CD4-positive, alpha-beta memory T cell (primary cell): Measurements from ENCODE around the gene RAB6C. TPM values are rescaled to one million over a fixed set of nuclear protein-coding genes. Genes with fewer than 3 reads are reported as not detected.

Experiments
- polyA plus RNA-seq, 2 donors: library from polyadenylated mRNA; unstranded; fragments of 300-500 nt; fragmentation: Illumina TruSeq; gene quantifications; one replicate each; pipeline ENCODE4 v1.2.3, GENCODE V29; 2021
- total RNA-seq, 2 experiments: library from RNA; stranded (reverse); gene quantifications; one replicate each; pipeline ENCODE4 v1.2.3, GENCODE V29; 2021

Gene RAB6C
- total and polyA plus RNA-seq, 4 experiments from 2014 or later, result 0.11 TPM; not detected in 3

Other genes with a start within 250 kb of the RAB6C start
- gene POTEF, start 149.6 kb downstream of the RAB6C start, total RNA-seq, result not detected
- under 1 TPM in 1 of 2 donors, not detected in 1; 0.16 TPM for gene POTEF, start 149.6 kb downstream of the RAB6C start, polyA plus RNA-seq
- under 1 TPM; 0.12 to 0.30 TPM for gene CCDC74B, start 165.4 kb downstream of the RAB6C start, total RNA-seq
- gene CCDC74B, start 165.4 kb downstream of the RAB6C start, polyA plus RNA-seq, result not detected
- gene SMPD4, start 201.9 kb downstream of the RAB6C start, total RNA-seq, result 10 to 100 TPM; 48.8 to 51.5 TPM
- gene SMPD4, start 201.9 kb downstream of the RAB6C start, polyA plus RNA-seq, result 10 to 100 TPM; 26.1 to 41.4 TPM
- 100 to 1,000 TPM; 205 to 207 TPM for gene MZT2B, start 202.6 kb downstream of the RAB6C start, total RNA-seq
- 100 to 1,000 TPM; 184 to 199 TPM for gene MZT2B, start 202.6 kb downstream of the RAB6C start, polyA plus RNA-seq
- not detected for gene TUBA3E, start 218.8 kb downstream of the RAB6C start, total RNA-seq
- not detected for gene TUBA3E, start 218.8 kb downstream of the RAB6C start, polyA plus RNA-seq